Measurements from ENCODE around the gene NOLC1.
"Not testable (repeated sequence)": the region's sequence is repeated elsewhere in the genome, so short reads cannot be mapped to it uniquely, and the experiment has no call there.

NOLC1 gene

GRCh38 chr10:102157224-102157623 lies 5.0 kb downstream of the NOLC1 start:
- DNase-seq: no peak

DNA sequence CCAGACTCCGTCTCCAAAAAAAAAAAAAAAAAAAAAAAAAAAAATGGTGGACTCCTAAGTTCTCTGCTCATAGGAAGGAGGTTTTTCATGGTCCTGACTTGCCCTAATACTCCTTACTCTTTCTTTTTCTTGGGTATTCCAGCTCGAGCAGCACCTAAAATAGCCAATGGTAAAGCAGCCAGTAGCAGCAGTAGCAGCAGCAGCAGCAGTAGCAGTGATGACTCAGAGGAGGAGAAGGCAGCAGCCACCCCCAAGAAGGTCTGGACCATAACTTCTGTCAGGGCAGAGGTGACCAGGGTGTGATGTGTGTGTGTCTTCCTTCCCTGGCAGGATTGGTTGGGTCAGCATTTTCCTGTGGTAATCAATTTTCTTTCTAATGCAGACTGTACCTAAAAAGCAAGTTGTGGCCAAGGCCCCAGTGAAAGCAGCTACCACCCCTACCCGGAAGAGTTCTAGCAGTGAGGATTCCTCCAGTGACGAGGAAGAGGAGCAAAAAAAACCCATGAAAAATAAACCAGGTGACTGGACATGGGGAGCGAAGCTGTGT lies 6.9 kb downstream of the NOLC1 start:
- no peak for DNase-seq

DNA sequence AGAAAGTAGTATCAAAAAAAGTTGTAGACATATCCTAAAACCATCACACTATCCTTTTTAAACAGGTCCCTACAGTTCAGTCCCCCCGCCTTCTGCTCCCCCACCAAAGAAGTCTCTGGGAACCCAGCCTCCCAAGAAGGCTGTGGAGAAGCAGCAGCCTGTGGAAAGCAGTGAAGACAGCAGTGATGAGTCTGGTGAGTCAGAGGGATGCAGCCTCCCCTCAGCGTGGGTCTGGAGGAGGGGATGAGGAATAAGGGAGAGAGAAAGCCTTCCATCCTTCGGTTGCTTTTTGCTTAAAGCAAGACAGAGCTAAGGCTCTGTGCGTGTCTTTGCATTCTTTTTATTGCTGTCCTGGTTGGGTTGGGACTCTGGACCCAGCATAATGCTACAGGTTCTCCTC lies 7.6 kb downstream of the NOLC1 start:
- DNase-seq: no peak

- no peak for DNase-seq
These were observed 11.3 kb downstream of the NOLC1 start for GRCh38 chr10:102163342-102163989.

GRCh38 chr10:102167861-102168260 lies 15.7 kb downstream of the NOLC1 start:
- no peak for DNase-seq

DNA sequence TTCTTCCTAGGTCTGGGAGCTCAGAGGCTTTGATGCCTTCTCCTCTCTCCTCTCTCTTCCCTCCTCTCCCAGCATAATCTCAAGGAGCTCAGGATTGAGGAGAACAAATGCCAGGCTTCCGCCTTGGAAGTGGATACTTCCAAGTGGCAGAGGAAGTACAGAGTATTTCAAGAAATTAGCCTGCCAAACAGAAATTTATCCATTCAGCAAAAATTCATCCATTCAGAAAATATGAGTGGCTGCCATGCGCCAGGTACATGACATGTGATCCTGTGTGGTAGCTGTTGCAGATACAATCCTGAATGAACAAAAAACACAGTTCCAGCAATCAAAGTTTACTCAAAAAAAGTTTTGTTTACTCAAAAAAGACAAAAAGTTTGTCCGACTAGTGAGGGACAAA lies 18.4 kb downstream of the NOLC1 start:
- DNase-seq: no peak

DNA sequence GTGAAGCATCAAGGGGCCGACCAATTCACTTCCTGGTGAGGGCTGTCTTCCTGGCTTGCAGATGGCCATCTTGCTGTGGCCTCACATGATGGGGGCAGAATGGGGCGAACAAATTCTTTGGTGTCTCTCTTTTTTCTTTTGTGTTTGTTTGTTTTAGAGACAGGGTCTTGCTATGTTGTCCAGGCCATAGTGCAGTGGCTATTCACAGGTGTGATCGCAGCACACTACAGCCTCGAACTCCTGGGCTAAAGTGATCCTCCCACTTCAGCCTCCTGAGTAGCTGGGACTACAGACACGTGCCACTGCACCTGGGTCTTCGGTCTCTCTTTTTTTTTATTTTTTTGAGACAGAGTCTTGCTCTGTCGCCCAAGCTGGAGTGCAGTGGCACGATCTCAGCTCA lies 20.1 kb downstream of the NOLC1 start:
- DNase-seq: no peak

DNA sequence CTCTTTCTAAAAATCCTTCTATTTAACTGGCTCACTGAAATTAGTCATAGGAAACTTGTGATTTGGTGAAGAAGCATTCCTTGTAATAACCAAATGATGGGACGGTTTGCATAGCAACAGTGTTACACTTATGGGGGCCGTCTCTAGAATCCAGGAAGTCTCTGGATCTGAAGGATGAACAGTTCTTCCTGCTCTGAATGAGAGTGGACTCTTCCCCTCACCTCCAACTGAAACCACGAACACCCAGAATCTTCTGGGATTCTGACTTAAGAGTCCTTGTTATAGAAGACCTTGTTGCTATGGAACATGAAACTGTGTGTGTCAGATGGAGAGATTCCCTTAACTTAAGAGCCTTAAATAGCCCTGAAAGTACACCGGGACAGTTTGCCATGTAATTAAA lies 23.2 kb downstream of the NOLC1 start:
- DNase-seq: no peak

DNA sequence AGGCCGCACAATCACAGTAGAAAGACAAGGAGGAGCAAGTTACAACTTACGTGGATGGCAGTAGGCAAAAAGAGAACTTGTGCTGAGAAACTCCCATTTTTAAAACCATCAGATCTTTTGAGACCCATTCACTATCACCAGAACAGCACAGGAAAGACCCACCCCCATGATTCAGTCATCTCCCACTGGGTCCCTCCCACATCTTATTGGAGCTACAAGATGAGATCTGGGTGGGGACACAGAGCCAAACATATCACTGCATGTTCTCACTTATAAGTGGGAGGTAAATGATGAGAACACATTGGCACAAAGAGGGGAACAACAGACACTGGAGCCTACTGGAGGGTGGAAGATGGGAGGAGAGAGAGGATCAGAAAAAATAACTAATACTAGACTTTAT lies 32.4 kb downstream of the NOLC1 start:
- DNase-seq: no peak

GRCh38 chr10:102185272-102185671 lies 33.1 kb downstream of the NOLC1 start:
- no peak for DNase-seq

DNA sequence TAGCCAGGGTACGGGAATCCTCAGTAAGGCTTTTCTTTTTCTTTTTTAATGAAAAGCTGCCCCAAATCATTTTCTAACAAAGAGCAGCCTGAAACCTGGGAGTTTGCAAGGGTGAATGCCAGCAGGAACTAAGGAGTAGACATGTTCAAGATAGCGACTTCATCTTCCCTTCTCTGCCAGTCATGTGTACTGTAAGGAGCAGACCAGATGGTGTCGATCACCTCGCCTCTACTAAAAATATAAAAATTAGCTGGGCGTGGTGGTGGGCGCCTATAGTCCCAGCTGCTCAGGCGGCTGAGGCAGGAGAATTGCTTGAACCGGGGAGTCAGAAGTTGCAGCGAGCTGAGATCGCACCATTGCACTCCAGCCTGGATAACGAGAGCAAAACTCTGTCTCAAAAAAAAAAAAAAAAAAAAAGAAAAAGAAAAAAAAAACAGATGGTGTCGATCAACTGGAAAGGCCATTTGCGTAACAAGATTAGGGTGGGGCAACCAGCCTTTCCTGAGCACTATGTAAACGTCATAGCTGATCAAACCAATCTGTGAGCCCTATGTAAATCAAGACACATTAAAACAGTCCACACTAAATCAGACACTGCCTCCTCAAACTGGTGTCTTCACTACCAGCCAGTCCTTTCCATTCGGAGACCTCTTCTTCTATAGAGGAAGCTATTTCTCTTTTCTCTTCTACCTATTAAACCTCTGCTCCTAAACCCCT lies 33.8 kb downstream of the NOLC1 start:
- DNase-seq: no peak

- no peak for DNase-seq
These were observed 36.2 kb downstream of the NOLC1 start for GRCh38 chr10:102188298-102188940.

DNA sequence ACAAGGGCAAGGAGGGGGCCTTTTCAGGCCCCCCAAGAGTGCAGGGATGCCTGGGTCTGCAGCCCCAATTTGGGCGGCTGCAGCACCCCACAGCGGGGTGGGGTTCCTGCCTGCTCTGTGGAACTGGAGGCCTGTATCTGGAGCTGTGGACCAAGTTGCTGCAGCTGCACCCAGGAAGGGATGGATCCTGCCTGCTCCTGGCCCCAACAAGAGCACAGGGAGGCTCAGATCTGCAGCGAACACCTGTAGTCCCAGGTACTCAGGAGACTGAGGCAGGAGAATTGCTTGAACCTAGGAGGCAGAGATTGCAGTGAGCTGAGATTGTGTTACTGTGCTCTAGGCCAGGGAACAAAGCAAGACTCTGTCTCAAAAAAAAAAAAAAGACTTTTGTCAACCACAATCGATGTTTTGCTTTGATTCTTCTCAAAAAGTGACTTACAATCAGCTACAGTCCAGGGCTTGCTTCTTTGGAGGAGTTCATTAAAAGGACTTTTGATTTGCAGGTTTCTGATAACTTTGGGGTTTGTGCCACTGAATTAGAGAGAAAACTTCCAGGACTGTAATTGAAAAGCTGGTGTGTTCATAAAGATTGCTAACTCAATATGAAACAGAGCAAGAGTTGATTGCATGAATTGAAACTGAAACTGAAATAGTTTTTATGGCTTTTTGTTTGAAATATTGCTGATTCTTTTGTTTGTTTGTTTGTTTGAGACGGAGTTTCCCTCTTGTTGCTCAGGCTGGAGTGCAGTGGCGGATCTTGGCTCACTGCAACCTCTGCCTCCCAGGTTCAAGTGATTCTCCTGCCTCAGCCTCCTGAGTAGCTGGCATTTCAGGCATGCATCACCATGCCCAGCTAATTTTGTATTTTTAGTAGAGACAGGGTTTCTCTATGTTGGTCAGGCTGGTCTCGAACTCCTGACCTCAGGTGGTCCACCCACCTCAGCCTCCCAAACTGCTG lies 37.0 kb downstream of the NOLC1 start:
- DNase-seq: not testable (repeated sequence)

DNA sequence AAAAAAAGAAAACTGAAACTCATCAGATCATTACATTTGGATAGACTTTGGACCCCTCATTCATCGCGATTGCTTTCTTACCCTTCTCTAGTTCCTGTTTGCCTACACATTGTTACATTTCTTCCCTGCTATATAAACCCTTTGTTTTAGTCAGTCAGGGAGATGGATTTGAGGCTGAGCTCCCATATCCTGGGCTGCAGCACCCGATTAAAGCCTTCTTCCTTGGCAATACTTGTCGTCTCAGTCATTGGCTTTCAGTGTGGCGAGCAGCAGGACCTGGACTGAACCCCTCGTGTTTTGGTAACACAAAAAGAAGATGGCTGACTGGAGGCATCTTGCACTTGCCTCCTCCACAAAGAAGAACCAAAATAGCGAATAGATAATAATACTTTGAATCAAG lies 39.8 kb downstream of the NOLC1 start:
- DNase-seq: no peak

GRCh38 chr10:102195296-102195870 lies 43.2 kb downstream of the NOLC1 start:
- DNase-seq: no peak

- no peak for DNase-seq
These were observed 44.7 kb downstream of the NOLC1 start for GRCh38 chr10:102196893-102197292.

DNA sequence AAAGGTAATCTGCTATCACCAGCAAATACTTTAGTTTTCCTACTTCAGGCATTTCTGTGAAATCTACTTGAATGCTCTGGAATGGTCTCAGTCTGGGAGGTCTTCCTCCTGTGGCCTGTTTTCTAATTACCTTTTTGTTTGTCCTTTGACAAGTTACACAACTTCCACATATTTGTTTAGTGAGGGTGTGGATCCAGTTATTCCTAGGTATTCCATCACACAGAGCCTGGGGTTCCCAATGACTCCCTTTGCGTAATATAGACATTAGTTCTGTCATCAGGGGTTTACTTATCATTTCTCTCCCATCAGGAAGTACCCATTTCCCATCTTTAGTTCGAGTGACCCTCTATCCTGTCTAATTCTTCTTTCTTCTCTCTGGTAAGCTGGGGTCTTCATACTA lies 45.8 kb downstream of the NOLC1 start:
- DNase-seq: no peak

DNA sequence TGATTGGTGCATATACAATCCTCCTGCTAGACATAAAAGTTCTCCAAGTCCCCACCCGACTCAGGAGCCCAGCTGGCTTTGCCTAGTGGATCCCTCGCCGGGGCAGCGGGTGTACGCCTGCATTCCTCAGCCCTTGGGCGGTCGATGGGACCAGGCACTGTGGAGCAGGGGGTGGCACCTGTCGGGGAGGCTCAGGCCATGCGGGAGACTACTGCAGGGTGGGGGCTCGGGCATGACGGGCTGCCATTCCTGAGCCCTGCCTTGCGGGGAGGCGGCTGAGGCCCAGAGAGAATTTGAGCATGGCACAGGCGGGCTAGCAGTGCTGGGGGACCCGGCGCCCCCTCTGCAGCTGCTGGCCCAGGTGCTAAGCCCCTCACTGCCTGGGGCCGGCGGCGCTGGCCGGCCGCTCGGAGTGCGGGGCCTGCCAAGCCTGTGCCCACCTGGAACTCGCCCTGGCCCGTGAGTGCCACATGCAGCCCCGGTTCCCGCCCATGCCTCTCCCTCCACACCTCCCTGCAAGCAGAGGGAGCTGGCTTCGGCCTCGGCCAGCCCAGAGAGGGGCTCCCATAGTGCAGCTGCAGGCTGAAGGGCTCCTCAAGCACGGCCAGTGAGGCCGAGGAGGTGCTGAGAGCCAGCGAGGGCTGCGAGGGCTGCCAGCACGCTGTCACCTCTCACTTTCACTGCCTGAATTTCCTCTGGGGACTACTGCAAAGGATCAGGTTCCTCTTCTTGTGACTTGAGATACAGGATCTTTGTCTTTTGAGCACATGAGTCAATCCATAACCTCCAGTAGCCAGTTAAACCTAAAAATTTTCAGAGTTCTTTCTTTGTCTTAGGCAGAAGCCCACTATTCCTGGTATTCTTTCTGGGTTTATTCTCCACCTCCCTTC lies 48.8 kb downstream of the NOLC1 start:
- DNase-seq: no peak

DNA sequence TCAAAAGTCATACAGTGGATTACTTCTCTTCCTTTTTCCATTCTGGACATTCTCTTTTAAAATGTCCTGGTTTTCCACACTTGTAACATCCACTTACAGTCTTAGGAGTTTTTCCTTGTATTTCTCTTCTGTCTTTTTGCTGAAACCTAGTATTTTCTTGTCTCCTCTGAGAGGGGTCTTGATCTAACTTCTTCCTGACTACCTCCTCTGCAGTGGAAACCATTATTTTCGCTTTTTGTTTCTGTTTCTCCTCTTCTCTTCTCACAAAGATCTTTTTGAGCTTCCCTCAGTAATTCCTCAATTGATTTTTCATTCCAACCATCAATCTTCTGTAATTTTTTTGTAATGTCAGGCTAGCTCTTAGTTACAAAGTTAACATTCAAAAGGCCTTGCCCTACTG lies 50.2 kb downstream of the NOLC1 start:
- no peak for DNase-seq

DNA sequence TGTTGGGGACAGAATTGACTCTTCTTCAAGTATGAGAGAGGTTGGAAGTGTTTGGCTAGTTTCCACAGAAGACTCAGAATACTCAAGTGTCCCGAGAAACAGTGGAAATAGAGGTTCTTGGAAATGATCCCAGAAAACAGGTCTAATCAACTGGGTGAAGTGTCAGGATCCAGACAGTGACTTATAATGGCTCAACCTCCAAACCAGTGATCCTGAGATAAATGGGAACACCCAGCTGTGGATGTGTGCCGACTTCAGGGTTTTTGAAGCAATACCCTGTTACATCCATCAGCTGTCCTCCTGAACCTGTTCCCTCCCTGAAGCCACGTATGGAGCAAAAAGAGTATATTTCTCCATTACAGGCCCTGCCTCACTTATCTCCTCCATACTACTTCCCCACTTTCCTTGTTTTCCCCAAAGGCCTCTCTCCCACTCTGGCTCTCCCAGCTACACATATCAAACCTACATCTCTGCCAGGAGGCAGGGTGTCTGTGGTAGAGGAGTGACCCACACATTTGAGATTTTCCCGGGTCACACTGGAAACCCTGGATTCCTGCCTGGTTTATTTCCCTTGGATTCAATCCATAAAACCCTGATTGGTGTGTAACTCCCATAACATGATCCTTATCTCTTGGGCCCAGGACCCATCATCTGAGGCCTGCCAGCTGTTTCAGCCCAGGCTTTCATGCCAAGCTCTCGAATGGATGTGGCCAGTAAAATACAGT lies 56.3 kb downstream of the NOLC1 start:
- no peak for DNase-seq

All from NCI-H1694 treated with DMSO at 0.1 percent for 48 hours (cell line).